SK-N-SH (cell line): ENCODE measurements around the gene PLCH1. TPM values are rescaled to one million over a fixed set of nuclear protein-coding genes. Genes with fewer than 3 reads are reported as not detected.

ENCODE experiments used
- CTCF ChIA-PET: fragments of 300-600, 350-600 bp; formaldehyde crosslinking; extraction: SDS; loops from one replicate; lab custom pipeline; 2021; lab: Yijun Ruan, JAX
- POLR2A ChIA-PET: fragments of 350-600 bp; sonication (Branson Sonifier 250); formaldehyde crosslinking; extraction: SDS; loops from one replicate; lab custom pipeline; 2020; ENCODE audit warnings: antibody characterized with exemption, inconsistent platforms; lab: Yijun Ruan, JAX
- DNase-seq: peaks from one replicate; pipeline ENCODE4 v3.0.0; 2012
- H2AFZ ChIP-seq: fragments of 200-600 bp; sonication (generic); 2 replicates; pipeline ENCODE4 v1.8.1; 2016; ENCODE audit warnings: antibody characterized with exemption, mild to moderate bottlenecking, low read depth
- H3F3A ChIP-seq: fragments of 200-600 bp; sonication (generic); replicated peaks from 2 replicates; pipeline ENCODE3; 2016; ENCODE audit warnings: antibody characterized with exemption, mild to moderate bottlenecking; ENCODE audit not compliant: insufficient read depth
- H3K27ac ChIP-seq, 2 experiments: fragments of 200-500 bp in 1 of 2; fragments of 200-600 bp in 1 of 2; sonication (Bioruptor generic) in 1 of 2; sonication (generic), shearing (Covaris generic) in 1 of 2; 2 replicates each; pipeline versions ENCODE4 v1.5.1 to v1.6.1; 2014 to 2016; ENCODE audit warnings: low read depth in 2 of 2, inconsistent platforms in 1 of 2, low read length in 1 of 2, mild to moderate bottlenecking in 1 of 2, mixed read lengths in 1 of 2
- H3K27me3 ChIP-seq: fragments of 200-600 bp; sonication (generic), shearing (Covaris generic); 2 replicates; pipeline ENCODE4 v1.6.1; 2016; ENCODE audit warnings: mixed run types; ENCODE audit not compliant: insufficient read depth
- H3K36me3 ChIP-seq, 2 experiments: fragments of 200-500 bp in 1 of 2; fragments of 200-600 bp in 1 of 2; sonication (Bioruptor generic) in 1 of 2; sonication (generic) in 1 of 2; replicated peaks in 1 of 2; 2 replicates each; pipeline versions ENCODE3 to v1.5.1; 2014 to 2016; ENCODE audit warnings: low read length in 1 of 2, mild to moderate bottlenecking in 1 of 2; ENCODE audit not compliant: insufficient read depth in 2 of 2, control insufficient read depth in 1 of 2
- H3K4me1 ChIP-seq, 2 experiments: fragments of 200-500 bp in 1 of 2; fragments of 200-600 bp in 1 of 2; sonication (Bioruptor generic) in 1 of 2; sonication (generic), shearing (Covaris generic) in 1 of 2; 2 replicates each; pipeline versions ENCODE4 v1.5.1 to v1.6.1; 2014 to 2016; ENCODE audit warnings: low read depth in 1 of 2, low read length in 1 of 2, mixed run types in 1 of 2; ENCODE audit not compliant: insufficient read depth in 2 of 2, control insufficient read depth in 1 of 2
- H3K4me2 ChIP-seq: fragments of 200-600 bp; sonication (generic), shearing (Covaris generic); 2 replicates; pipeline ENCODE4 v1.6.1; 2017; ENCODE audit warnings: mixed run types
- H3K4me3 ChIP-seq, 2 experiments: fragments of 200-500 bp in 1 of 2; fragments of 200-600 bp in 1 of 2; sonication (Bioruptor generic) in 1 of 2; sonication (generic), shearing (Covaris generic) in 1 of 2; 2 replicates each; pipeline versions ENCODE4 v1.5.1 to v1.8.1; 2014 to 2016; ENCODE audit warnings: low read depth in 2 of 2, inconsistent platforms in 1 of 2, low read length in 1 of 2, mild to moderate bottlenecking in 1 of 2, mixed read lengths in 1 of 2, moderate library complexity in 1 of 2
- H3K79me2 ChIP-seq: fragments of 200-600 bp; sonication (generic); 2 replicates; pipeline ENCODE4 v1.8.1; 2017; ENCODE audit warnings: mild to moderate bottlenecking; ENCODE audit not compliant: insufficient read depth
- H3K9ac ChIP-seq: fragments of 200-600 bp; sonication (generic); 2 replicates; pipeline ENCODE4 v1.6.1; 2017; ENCODE audit warnings: mixed run types
- H3K9me2 ChIP-seq: fragments of 200-600 bp; sonication (generic); 2 replicates; pipeline ENCODE4 v1.6.1; 2017; ENCODE audit warnings: mixed run types
- H3K9me3 ChIP-seq: fragments of 200-600 bp; sonication (generic); 2 replicates; pipeline ENCODE4 v1.6.1; 2017; ENCODE audit warnings: mixed run types, mild to moderate bottlenecking, moderate library complexity
- H4K20me1 ChIP-seq: fragments of 200-600 bp; sonication (generic); 2 replicates; pipeline ENCODE4 v1.6.1; 2017; ENCODE audit warnings: mild to moderate bottlenecking, mixed run types; ENCODE audit not compliant: insufficient read depth
- ELF1 ChIP-seq: IDR thresholded peaks from 2 replicates; pipeline ENCODE4 v1.4.0; 2012
- EP300 ChIP-seq, 2 experiments: IDR thresholded peaks; 2 replicates each; pipeline versions ENCODE4 v1.4.0 to v1.6.1; 2012; ENCODE audit warnings: borderline replicate concordance in 1 of 2, low read depth in 1 of 2, low read length in 1 of 2
- IRF3 ChIP-seq: fragments of 150-350 bp; IDR thresholded peaks from 2 replicates; pipeline ENCODE4 v1.6.1; 2016; ENCODE audit warnings: mild to moderate bottlenecking, low read depth, low read length
- MXI1 ChIP-seq: IDR thresholded peaks from 2 replicates; pipeline ENCODE4 v1.6.1; 2012; ENCODE audit warnings: mild to moderate bottlenecking, low read depth, low read length, improper control_type of control experiment
- NRF1 ChIP-seq: IDR thresholded peaks from 2 replicates; pipeline ENCODE4 v1.6.1; 2012; ENCODE audit warnings: low read depth, mild to moderate bottlenecking, low read length
- RCOR1 ChIP-seq: fragments of 150-350 bp; IDR thresholded peaks from 2 replicates; pipeline ENCODE4 v1.6.1; 2017; ENCODE audit warnings: antibody characterized with exemption, low read length
- SMC3 ChIP-seq: IDR thresholded peaks from 2 replicates; pipeline ENCODE4 v1.6.1; 2012; ENCODE audit warnings: low read depth, low read length, improper control_type of control experiment
- TAF1 ChIP-seq: IDR thresholded peaks from 2 replicates; pipeline ENCODE4 v1.6.1; 2012; ENCODE audit warnings: low read depth, mild to moderate bottlenecking, low read length, moderate library complexity, borderline replicate concordance
- TCF12 ChIP-seq: IDR thresholded peaks from 2 replicates; pipeline ENCODE4 v1.4.0; 2012
- YY1 ChIP-seq: IDR thresholded peaks from 2 replicates; pipeline ENCODE4 v1.4.0; 2012; ENCODE audit warnings: low read depth, mild to moderate bottlenecking
- ZBTB33 ChIP-seq: IDR thresholded peaks from 2 replicates; pipeline ENCODE4 v1.4.0; 2012; ENCODE audit warnings: low read depth, borderline replicate concordance
- polyA plus RNA-seq, 3 experiments: library from polyadenylated mRNA; depleted of rRNA; stranded (reverse); fragments of >200 nt; gene quantifications; 2 replicates each; pipeline ENCODE4 v1.2.3, GENCODE V29; 2012
- TF ChIP-seq, protein P1 (sequence below): IDR thresholded peaks from 2 replicates; pipeline ENCODE4; 2012
- TF ChIP-seq, protein P2 (sequence below): IDR thresholded peaks from 2 replicates; pipeline ENCODE4 v1.4.0; 2012; ENCODE audit warnings: low read depth, borderline replicate concordance
- TF ChIP-seq, protein P3 (sequence below): IDR thresholded peaks from 2 replicates; pipeline ENCODE4 v1.6.1; 2012; ENCODE audit warnings: mild to moderate bottlenecking, low read depth, low read length, moderate library complexity

PLCH1 gene
- polyA plus RNA-seq, 1 of the 3 experiments (the other 2 are of a cell fraction), result 0.26 TPM

DNA sequence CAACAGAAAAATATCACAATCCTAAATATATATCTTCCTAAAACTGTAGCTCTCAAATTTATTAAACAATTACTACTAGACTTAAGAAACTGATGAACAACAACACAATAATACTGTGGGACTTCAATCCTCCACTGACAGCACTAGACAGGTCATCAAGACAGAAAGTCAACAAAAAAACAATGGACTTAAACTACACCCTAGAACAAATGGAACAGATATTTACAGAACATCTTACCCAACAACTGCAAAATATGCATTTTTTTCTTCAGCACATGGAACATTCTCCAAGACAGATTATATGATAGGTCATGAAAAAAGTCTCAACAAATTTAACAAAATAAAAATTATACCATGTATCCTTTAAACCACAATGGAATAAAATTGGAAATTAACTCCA lies 133.4 kb downstream of the PLCH1 start:
- Histone ChIP-seq H3K4me1 (no peaks in the 10 kb centered on the region), H3K79me2 (no peaks in the 10 kb centered on the region), H3K27ac (no peak overlapping the region), H3K9ac (no peak overlapping the region), H4K20me1 (no peaks in the 10 kb centered on the region), H3K4me2 (no peak overlapping the region), H2AFZ (no peak overlapping the region), H3K4me3 (no peak overlapping the region), H3K27me3 (no peaks in the 10 kb centered on the region), H3K36me3 (no peaks in the 10 kb centered on the region), H3K9me3 (no peaks in the 10 kb centered on the region), H3K9me2 (no peaks in the 10 kb centered on the region), H3F3A (no peaks in the 10 kb centered on the region)
- CTCF ChIA-PET, result no interaction called here
- no peak for DNase-seq
- TF ChIP-seq SMC3 (no peak), IRF3 (no peak), RCOR1 (no peak), TAF1 (no peak), EP300 (IDR thresholded peaks at IDR 0.05; ENCODE audit: borderline replicate concordance in 1 of 2, low read depth in 1 of 2, low read length in 1 of 2) (no peak), NRF1 (no peak), ZBTB33 (no peak), TCF12 (no peak), ELF1 (no peak), YY1 (no peak), MXI1 (no peak)
- TF ChIP-seq, protein P1, sequence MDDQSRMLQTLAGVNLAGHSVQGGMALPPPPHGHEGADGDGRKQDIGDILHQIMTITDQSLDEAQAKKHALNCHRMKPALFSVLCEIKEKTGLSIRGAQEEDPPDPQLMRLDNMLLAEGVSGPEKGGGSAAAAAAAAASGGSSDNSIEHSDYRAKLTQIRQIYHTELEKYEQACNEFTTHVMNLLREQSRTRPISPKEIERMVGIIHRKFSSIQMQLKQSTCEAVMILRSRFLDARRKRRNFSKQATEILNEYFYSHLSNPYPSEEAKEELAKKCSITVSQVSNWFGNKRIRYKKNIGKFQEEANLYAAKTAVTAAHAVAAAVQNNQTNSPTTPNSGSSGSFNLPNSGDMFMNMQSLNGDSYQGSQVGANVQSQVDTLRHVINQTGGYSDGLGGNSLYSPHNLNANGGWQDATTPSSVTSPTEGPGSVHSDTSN, result no peak
- TF ChIP-seq, protein P2, sequence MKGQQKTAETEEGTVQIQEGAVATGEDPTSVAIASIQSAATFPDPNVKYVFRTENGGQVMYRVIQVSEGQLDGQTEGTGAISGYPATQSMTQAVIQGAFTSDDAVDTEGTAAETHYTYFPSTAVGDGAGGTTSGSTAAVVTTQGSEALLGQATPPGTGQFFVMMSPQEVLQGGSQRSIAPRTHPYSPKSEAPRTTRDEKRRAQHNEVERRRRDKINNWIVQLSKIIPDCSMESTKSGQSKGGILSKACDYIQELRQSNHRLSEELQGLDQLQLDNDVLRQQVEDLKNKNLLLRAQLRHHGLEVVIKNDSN, result no peak
- TF ChIP-seq, protein P3, sequence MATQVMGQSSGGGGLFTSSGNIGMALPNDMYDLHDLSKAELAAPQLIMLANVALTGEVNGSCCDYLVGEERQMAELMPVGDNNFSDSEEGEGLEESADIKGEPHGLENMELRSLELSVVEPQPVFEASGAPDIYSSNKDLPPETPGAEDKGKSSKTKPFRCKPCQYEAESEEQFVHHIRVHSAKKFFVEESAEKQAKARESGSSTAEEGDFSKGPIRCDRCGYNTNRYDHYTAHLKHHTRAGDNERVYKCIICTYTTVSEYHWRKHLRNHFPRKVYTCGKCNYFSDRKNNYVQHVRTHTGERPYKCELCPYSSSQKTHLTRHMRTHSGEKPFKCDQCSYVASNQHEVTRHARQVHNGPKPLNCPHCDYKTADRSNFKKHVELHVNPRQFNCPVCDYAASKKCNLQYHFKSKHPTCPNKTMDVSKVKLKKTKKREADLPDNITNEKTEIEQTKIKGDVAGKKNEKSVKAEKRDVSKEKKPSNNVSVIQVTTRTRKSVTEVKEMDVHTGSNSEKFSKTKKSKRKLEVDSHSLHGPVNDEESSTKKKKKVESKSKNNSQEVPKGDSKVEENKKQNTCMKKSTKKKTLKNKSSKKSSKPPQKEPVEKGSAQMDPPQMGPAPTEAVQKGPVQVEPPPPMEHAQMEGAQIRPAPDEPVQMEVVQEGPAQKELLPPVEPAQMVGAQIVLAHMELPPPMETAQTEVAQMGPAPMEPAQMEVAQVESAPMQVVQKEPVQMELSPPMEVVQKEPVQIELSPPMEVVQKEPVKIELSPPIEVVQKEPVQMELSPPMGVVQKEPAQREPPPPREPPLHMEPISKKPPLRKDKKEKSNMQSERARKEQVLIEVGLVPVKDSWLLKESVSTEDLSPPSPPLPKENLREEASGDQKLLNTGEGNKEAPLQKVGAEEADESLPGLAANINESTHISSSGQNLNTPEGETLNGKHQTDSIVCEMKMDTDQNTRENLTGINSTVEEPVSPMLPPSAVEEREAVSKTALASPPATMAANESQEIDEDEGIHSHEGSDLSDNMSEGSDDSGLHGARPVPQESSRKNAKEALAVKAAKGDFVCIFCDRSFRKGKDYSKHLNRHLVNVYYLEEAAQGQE, result no peak
- POLR2A ChIA-PET, result no interaction called here
